ENCODE measurements around the gene RAP1GAP2.
"Not testable (repeated sequence)": the region's sequence is repeated elsewhere in the genome, so short reads cannot be mapped to it uniquely, and the experiment has no call there.

The RAP1GAP2 gene

GRCh38 chr17:2819294-2819693, 23.1 kb downstream of the RAP1GAP2 start:
- not testable (repeated sequence) for H3K27ac ChIP-seq (ENCODE audit: low read length); H3K4me1 ChIP-seq (ENCODE audit: control insufficient read depth in 1 of 2, insufficient read depth in 2 of 2, low read length in 2 of 2); H3K36me3 ChIP-seq (ENCODE audit: control insufficient read depth in 1 of 2, insufficient read depth in 2 of 2, low read length in 2 of 2); H3K9me3 ChIP-seq (ENCODE audit: control insufficient read depth in 1 of 2, low read length in 2 of 2); H3K27me3 ChIP-seq (ENCODE audit: low read depth, low read length); H3K4me3 ChIP-seq (ENCODE audit: low read depth in 1 of 2, low read length in 2 of 2)

GRCh38 chr17:2819921-2820501, 23.8 kb downstream of the RAP1GAP2 start:
- H3K36me3 ChIP-seq (ENCODE audit: control insufficient read depth in 1 of 2, insufficient read depth in 2 of 2, low read length in 2 of 2): no peaks in the 10 kb centered on the region
- H3K4me3 ChIP-seq (ENCODE audit: low read depth in 1 of 2, low read length in 2 of 2): no peak overlapping the region
- H3K9me3 ChIP-seq (ENCODE audit: control insufficient read depth in 1 of 2, low read length in 2 of 2): no peaks in the 10 kb centered on the region
- no peaks in the 10 kb centered on the region for H3K4me1 ChIP-seq (ENCODE audit: control insufficient read depth in 1 of 2, insufficient read depth in 2 of 2, low read length in 2 of 2)
- H3K27ac ChIP-seq (ENCODE audit: low read length): no peak overlapping the region
- no peaks in the 10 kb centered on the region for H3K27me3 ChIP-seq (ENCODE audit: low read depth, low read length)

GRCh38 chr17:2821868-2822267, 25.6 kb downstream of the RAP1GAP2 start:
- no peaks in the 10 kb centered on the region for H3K4me1 ChIP-seq (ENCODE audit: control insufficient read depth in 1 of 2, insufficient read depth in 2 of 2, low read length in 2 of 2)
- no peaks in the 10 kb centered on the region for H3K36me3 ChIP-seq (ENCODE audit: control insufficient read depth in 1 of 2, insufficient read depth in 2 of 2, low read length in 2 of 2)
- H3K4me3 ChIP-seq (ENCODE audit: low read depth in 1 of 2, low read length in 2 of 2): no peak overlapping the region
- H3K9me3 ChIP-seq (ENCODE audit: control insufficient read depth in 1 of 2, low read length in 2 of 2): no peaks in the 10 kb centered on the region
- H3K27me3 ChIP-seq (ENCODE audit: low read depth, low read length): no peaks in the 10 kb centered on the region
- H3K27ac ChIP-seq (ENCODE audit: low read length): no peak overlapping the region

GRCh38 chr17:2822358-2822757, 26.1 kb downstream of the RAP1GAP2 start:
- H3K27ac ChIP-seq (ENCODE audit: low read length): no peak overlapping the region
- H3K27me3 ChIP-seq (ENCODE audit: low read depth, low read length): no peaks in the 10 kb centered on the region
- H3K4me3 ChIP-seq (ENCODE audit: low read depth in 1 of 2, low read length in 2 of 2): no peak overlapping the region
- H3K9me3 ChIP-seq (ENCODE audit: control insufficient read depth in 1 of 2, low read length in 2 of 2): no peaks in the 10 kb centered on the region
- no peaks in the 10 kb centered on the region for H3K4me1 ChIP-seq (ENCODE audit: control insufficient read depth in 1 of 2, insufficient read depth in 2 of 2, low read length in 2 of 2)
- no peaks in the 10 kb centered on the region for H3K36me3 ChIP-seq (ENCODE audit: control insufficient read depth in 1 of 2, insufficient read depth in 2 of 2, low read length in 2 of 2)

GRCh38 chr17:2825253-2825970, 29.2 kb downstream of the RAP1GAP2 start:
- Histone ChIP-seq H3K27ac (ENCODE audit: low read length) (no peak overlapping the region), H3K4me1 (ENCODE audit: control insufficient read depth in 1 of 2, insufficient read depth in 2 of 2, low read length in 2 of 2) (peaks cover 0 to 4% of the 10 kb centered on the region in 2 donors), H3K36me3 (ENCODE audit: control insufficient read depth in 1 of 2, insufficient read depth in 2 of 2, low read length in 2 of 2) (no peaks in the 10 kb centered on the region), H3K27me3 (ENCODE audit: low read depth, low read length) (no peaks in the 10 kb centered on the region), H3K4me3 (ENCODE audit: low read depth in 1 of 2, low read length in 2 of 2) (no peak overlapping the region), H3K9me3 (ENCODE audit: control insufficient read depth in 1 of 2, low read length in 2 of 2) (no peaks in the 10 kb centered on the region)

GRCh38 chr17:2828397-2829038, 32.3 kb downstream of the RAP1GAP2 start:
- no peak overlapping the region for H3K27ac ChIP-seq (ENCODE audit: low read length)
- no peak overlapping the region for H3K4me3 ChIP-seq (ENCODE audit: low read depth in 1 of 2, low read length in 2 of 2)
- no peaks in the 10 kb centered on the region for H3K27me3 ChIP-seq (ENCODE audit: low read depth, low read length)
- H3K4me1 ChIP-seq (ENCODE audit: control insufficient read depth in 1 of 2, insufficient read depth in 2 of 2, low read length in 2 of 2): peaks cover 0 to 4% of the 10 kb centered on the region in 2 donors
- H3K9me3 ChIP-seq (ENCODE audit: control insufficient read depth in 1 of 2, low read length in 2 of 2): no peaks in the 10 kb centered on the region
- no peaks in the 10 kb centered on the region for H3K36me3 ChIP-seq (ENCODE audit: control insufficient read depth in 1 of 2, insufficient read depth in 2 of 2, low read length in 2 of 2)

GRCh38 chr17:2830678-2831077, 34.4 kb downstream of the RAP1GAP2 start:
- Histone ChIP-seq H3K36me3 (ENCODE audit: control insufficient read depth in 1 of 2, insufficient read depth in 2 of 2, low read length in 2 of 2) (no peaks in the 10 kb centered on the region), H3K9me3 (ENCODE audit: control insufficient read depth in 1 of 2, low read length in 2 of 2) (no peaks in the 10 kb centered on the region), H3K4me1 (ENCODE audit: control insufficient read depth in 1 of 2, insufficient read depth in 2 of 2, low read length in 2 of 2) (peaks cover 0 to 4% of the 10 kb centered on the region in 2 donors), H3K4me3 (ENCODE audit: low read depth in 1 of 2, low read length in 2 of 2) (no peak overlapping the region), H3K27me3 (ENCODE audit: low read depth, low read length) (no peaks in the 10 kb centered on the region), H3K27ac (ENCODE audit: low read length) (no peak overlapping the region)

GRCh38 chr17:2835780-2836179, 39.5 kb downstream of the RAP1GAP2 start:
- Histone ChIP-seq H3K27me3 (ENCODE audit: low read depth, low read length) (no peaks in the 10 kb centered on the region), H3K27ac (ENCODE audit: low read length) (no peak overlapping the region), H3K4me3 (ENCODE audit: low read depth in 1 of 2, low read length in 2 of 2) (no peak overlapping the region), H3K36me3 (ENCODE audit: control insufficient read depth in 1 of 2, insufficient read depth in 2 of 2, low read length in 2 of 2) (no peaks in the 10 kb centered on the region), H3K9me3 (ENCODE audit: control insufficient read depth in 1 of 2, low read length in 2 of 2) (no peaks in the 10 kb centered on the region), H3K4me1 (ENCODE audit: control insufficient read depth in 1 of 2, insufficient read depth in 2 of 2, low read length in 2 of 2) (no peaks in the 10 kb centered on the region)

- Histone ChIP-seq H3K9me3 (ENCODE audit: control insufficient read depth in 1 of 2, low read length in 2 of 2) (no peaks in the 10 kb centered on the region), H3K27me3 (ENCODE audit: low read depth, low read length) (no peaks in the 10 kb centered on the region), H3K4me1 (ENCODE audit: control insufficient read depth in 1 of 2, insufficient read depth in 2 of 2, low read length in 2 of 2) (no peaks in the 10 kb centered on the region), H3K27ac (ENCODE audit: low read length) (no peak overlapping the region), H3K4me3 (ENCODE audit: low read depth in 1 of 2, low read length in 2 of 2) (no peak overlapping the region), H3K36me3 (ENCODE audit: control insufficient read depth in 1 of 2, insufficient read depth in 2 of 2, low read length in 2 of 2) (no peaks in the 10 kb centered on the region)
These were observed 40.9 kb downstream of the RAP1GAP2 start for GRCh38 chr17:2837147-2837561.

- Histone ChIP-seq H3K36me3 (ENCODE audit: control insufficient read depth in 1 of 2, insufficient read depth in 2 of 2, low read length in 2 of 2) (no peaks in the 10 kb centered on the region), H3K27ac (ENCODE audit: low read length) (no peak overlapping the region), H3K4me3 (ENCODE audit: low read depth in 1 of 2, low read length in 2 of 2) (no peak overlapping the region), H3K9me3 (ENCODE audit: control insufficient read depth in 1 of 2, low read length in 2 of 2) (no peaks in the 10 kb centered on the region), H3K4me1 (ENCODE audit: control insufficient read depth in 1 of 2, insufficient read depth in 2 of 2, low read length in 2 of 2) (no peaks in the 10 kb centered on the region), H3K27me3 (ENCODE audit: low read depth, low read length) (no peaks in the 10 kb centered on the region)
These were observed 45.4 kb downstream of the RAP1GAP2 start for GRCh38 chr17:2841606-2842005.

- Histone ChIP-seq H3K36me3 (ENCODE audit: control insufficient read depth in 1 of 2, insufficient read depth in 2 of 2, low read length in 2 of 2) (no peaks in the 10 kb centered on the region), H3K27me3 (ENCODE audit: low read depth, low read length) (no peaks in the 10 kb centered on the region), H3K4me3 (ENCODE audit: low read depth in 1 of 2, low read length in 2 of 2) (no peak overlapping the region), H3K4me1 (ENCODE audit: control insufficient read depth in 1 of 2, insufficient read depth in 2 of 2, low read length in 2 of 2) (peaks cover 0 to under 1% of the 10 kb centered on the region in 2 donors), H3K9me3 (ENCODE audit: control insufficient read depth in 1 of 2, low read length in 2 of 2) (no peaks in the 10 kb centered on the region), H3K27ac (ENCODE audit: low read length) (no peak overlapping the region)
These were observed 46.2 kb downstream of the RAP1GAP2 start for GRCh38 chr17:2842464-2842863.
